ENCODE data around the gene CENPX. TPM values are rescaled to one million over a fixed set of nuclear protein-coding genes. Genes with fewer than 3 reads are reported as not detected.

Gene CENPX
- total RNA-seq, 1 donor from 2014 or later = 40.2 TPM

GRCh38 chr17:82061047-82061925, 38.6 kb upstream of the CENPX start:
- ATAC-seq (no peak), DNase-seq (no peak)
- Histone ChIP-seq H3K9me3 (no peaks in the 10 kb centered on the region), H3K27ac (no peak overlapping the region), H3K4me3 (no peak overlapping the region), H3K36me3 (peaks cover 56% of the 10 kb centered on the region), H3K27me3 (no peaks in the 10 kb centered on the region), H3K4me1 (peaks cover 13% of the 10 kb centered on the region)
- TF ChIP-seq CTCF (IDR thresholded peaks at IDR 0.05) = no peak
- intact Hi-C loops (cut with DNase I) = no loop called here

DNA sequence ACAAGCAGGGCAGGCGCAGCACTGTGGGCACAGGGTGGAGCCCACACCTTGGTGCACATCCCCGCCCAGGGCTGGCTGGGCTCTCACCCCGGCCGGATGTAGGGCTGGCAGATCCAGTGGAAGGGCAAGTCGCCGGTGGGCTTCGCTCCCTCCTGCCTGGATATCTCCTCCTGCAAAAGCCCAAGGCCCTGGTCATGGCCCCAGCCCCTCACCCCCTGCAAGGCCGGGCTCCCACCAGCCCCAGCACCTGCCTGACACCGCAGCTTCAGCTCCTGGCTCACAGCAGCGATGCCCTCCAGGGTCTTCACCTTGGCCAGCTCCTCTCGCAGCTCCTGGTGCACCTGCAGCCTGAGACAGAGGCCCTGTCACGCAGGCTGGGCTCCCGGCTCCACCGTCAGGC, 37.9 kb upstream of the CENPX start:
- H3K36me3 ChIP-seq = peaks cover 62% of the 10 kb centered on the region
- no peak for TF ChIP-seq CTCF (IDR thresholded peaks at IDR 0.05)
- intact Hi-C loops (cut with DNase I) = no loop called here

DNA sequence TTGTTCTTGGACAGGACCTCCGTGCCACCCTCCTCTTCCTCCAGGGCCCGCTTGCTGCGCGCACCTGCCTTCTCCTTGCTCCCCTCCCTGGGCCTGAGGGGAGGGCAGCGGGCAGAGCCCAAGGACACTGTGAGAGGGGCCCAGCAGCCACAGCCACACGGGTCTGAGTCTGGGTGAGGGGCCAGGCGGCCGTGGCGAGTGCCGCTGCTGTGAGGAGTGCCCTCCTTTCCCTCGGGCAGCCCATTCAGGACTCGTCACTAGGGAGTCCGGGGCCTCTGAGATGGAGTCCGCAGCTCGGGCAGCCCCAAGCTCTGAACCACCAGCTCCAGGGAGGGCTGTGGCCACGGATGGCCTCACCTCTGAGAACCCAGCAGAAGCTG, 37.3 kb upstream of the CENPX start:
- no peak for ATAC-seq
- no peak for TF ChIP-seq CTCF (IDR thresholded peaks at IDR 0.05)
- Histone ChIP-seq H3K36me3 (peaks cover 68% of the 10 kb centered on the region), H3K4me1 (peaks cover 8% of the 10 kb centered on the region), H3K27me3 (no peaks in the 10 kb centered on the region), H3K27ac (no peak overlapping the region), H3K9me3 (no peaks in the 10 kb centered on the region), H3K4me3 (no peak overlapping the region)
- DNase-seq = no peak
- intact Hi-C loops (cut with DNase I) = no loop called here

More for the DNA sequence above, 37.9 kb upstream of the CENPX start:
- no peak for DNase-seq
- Histone ChIP-seq H3K27ac (no peak overlapping the region), H3K4me1 (peaks cover 9% of the 10 kb centered on the region), H3K4me3 (no peak overlapping the region), H3K9me3 (no peaks in the 10 kb centered on the region), H3K27me3 (no peaks in the 10 kb centered on the region)
- ATAC-seq = no peak

GRCh38 chr17:82059272-82060000, 36.8 kb upstream of the CENPX start:
- no peak for TF ChIP-seq CTCF (IDR thresholded peaks at IDR 0.05)
- ATAC-seq = no peak
- no peak for DNase-seq
- Histone ChIP-seq H3K27me3 (no peaks in the 10 kb centered on the region), H3K27ac (no peak overlapping the region), H3K9me3 (no peaks in the 10 kb centered on the region), H3K4me3 (no peak overlapping the region), H3K36me3 (peaks cover 73% of the 10 kb centered on the region), H3K4me1 (peaks cover 2% of the 10 kb centered on the region)
- intact Hi-C loops (cut with DNase I) = no loop called here

- Histone ChIP-seq H3K27ac (no peak overlapping the region), H3K36me3 (peaks cover 73% of the 10 kb centered on the region), H3K27me3 (no peaks in the 10 kb centered on the region), H3K4me1 (no peaks in the 10 kb centered on the region), H3K4me3 (no peak overlapping the region), H3K9me3 (no peaks in the 10 kb centered on the region)
- intact Hi-C loops (cut with DNase I) = no loop called here
- no peak for TF ChIP-seq CTCF (IDR thresholded peaks at IDR 0.05)
- no peak for ATAC-seq
- no peak for DNase-seq
These were observed 36.2 kb upstream of the CENPX start for GRCh38 chr17:82058855-82059249.

Measured in upper lobe of right lung (tissue), 1 donor.